Measurements from ENCODE around the gene LRRIQ1.

Gene LRRIQ1

GRCh38 chr12:85036234-85036707 is at the start of gene LRRIQ1, which contains the start of gene TSPAN19:
TSS of gene LRRIQ1 (plus strand) at chr12:85036351. CDS start at chr12:85038177, 1,826 bp downstream.
TSS of gene TSPAN19 (minus strand) at chr12:85036277. CDS start at chr12:85029946, 6,331 bp downstream.
- peak within 1 kb of the TSS; percentile 53 for H3K4me3 ChIP-seq (ENCODE audit: low read depth, low read length)
- DNase-seq (ENCODE audit: low read depth): peak; percentile 55
- no peak for TF ChIP-seq CTCF (IDR thresholded peaks at IDR 0.05; ENCODE audit: low read depth, low read length, missing control alignments)

- TF ChIP-seq CTCF (IDR thresholded peaks at IDR 0.05; ENCODE audit: low read depth, low read length, missing control alignments): no peak
- no peak for DNase-seq (ENCODE audit: low read depth)
- H3K4me3 ChIP-seq (ENCODE audit: low read depth, low read length): no peak overlapping the region
These were observed 49.6 kb upstream of the LRRIQ1 start for GRCh38 chr12:84986586-84986985.

GRCh38 chr12:84994426-84994825 is 41.7 kb upstream of the LRRIQ1 start:
- no peak for TF ChIP-seq CTCF (IDR thresholded peaks at IDR 0.05; ENCODE audit: low read depth, low read length, missing control alignments)
- H3K4me3 ChIP-seq (ENCODE audit: low read depth, low read length): no peak overlapping the region
- DNase-seq (ENCODE audit: low read depth): no peak

GRCh38 chr12:84995641-84996040 is 40.5 kb upstream of the LRRIQ1 start:
- DNase-seq (ENCODE audit: low read depth): no peak
- no peak for TF ChIP-seq CTCF (IDR thresholded peaks at IDR 0.05; ENCODE audit: low read depth, low read length, missing control alignments)
- no peak overlapping the region for H3K4me3 ChIP-seq (ENCODE audit: low read depth, low read length)

GRCh38 chr12:84996759-84997158 is 39.4 kb upstream of the LRRIQ1 start:
- DNase-seq (ENCODE audit: low read depth): no peak
- H3K4me3 ChIP-seq (ENCODE audit: low read depth, low read length): no peak overlapping the region
- no peak for TF ChIP-seq CTCF (IDR thresholded peaks at IDR 0.05; ENCODE audit: low read depth, low read length, missing control alignments)

- no peak for TF ChIP-seq CTCF (IDR thresholded peaks at IDR 0.05; ENCODE audit: low read depth, low read length, missing control alignments)
- no peak overlapping the region for H3K4me3 ChIP-seq (ENCODE audit: low read depth, low read length)
- no peak for DNase-seq (ENCODE audit: low read depth)
These were observed 37.8 kb upstream of the LRRIQ1 start for GRCh38 chr12:84998341-84998740.

GRCh38 chr12:85000729-85001128 is 35.4 kb upstream of the LRRIQ1 start:
- no peak overlapping the region for H3K4me3 ChIP-seq (ENCODE audit: low read depth, low read length)
- no peak for DNase-seq (ENCODE audit: low read depth)
- TF ChIP-seq CTCF (IDR thresholded peaks at IDR 0.05; ENCODE audit: low read depth, low read length, missing control alignments): no peak
